SK-N-SH (cell line): Measurements from ENCODE around the gene RAB8B.
A peak's percentile ranks its signal among the peaks of the same experiment; 100 is the strongest.

Source experiments
- EP300 ChIP-seq, 2 experiments: IDR thresholded peaks; 2 replicates each; pipeline versions ENCODE4 v1.4.0 to v1.6.1; 2012; ENCODE audit warnings: borderline replicate concordance in 1 of 2, low read depth in 1 of 2, low read length in 1 of 2
- FOSL2 ChIP-seq: IDR thresholded peaks from 2 replicates; pipeline ENCODE4 v1.4.0; 2012; ENCODE audit warnings: low read depth, mild to moderate bottlenecking, moderate library complexity, borderline replicate concordance
- FOXJ3 ChIP-seq: sonication (generic); formaldehyde crosslinking; IDR thresholded peaks from 2 replicates; pipeline ENCODE4 v1.5.1; 2020; ENCODE audit warnings: mild to moderate bottlenecking, missing genetic modification reagents
- GATA2 ChIP-seq: sonication (generic); formaldehyde crosslinking; IDR thresholded peaks from 2 replicates; pipeline ENCODE4 v1.5.0; 2020; ENCODE audit warnings: mild to moderate bottlenecking, missing genetic modification reagents
- MEF2A ChIP-seq: IDR thresholded peaks from 2 replicates; pipeline ENCODE4 v1.4.0; 2012; ENCODE audit warnings: low read depth, borderline replicate concordance
- NFIC ChIP-seq: IDR thresholded peaks from 2 replicates; pipeline ENCODE4 v1.4.0; 2012; ENCODE audit warnings: borderline replicate concordance
- POLR2AphosphoS5 ChIP-seq: IDR thresholded peaks from 2 replicates; pipeline ENCODE4 v1.6.1; 2012; ENCODE audit warnings: low read depth, low read length
- RXRA ChIP-seq: IDR thresholded peaks from 2 replicates; pipeline ENCODE4 v1.4.0; 2012; ENCODE audit warnings: low read depth, mild to moderate bottlenecking, borderline replicate concordance
- TAF1 ChIP-seq: IDR thresholded peaks from 2 replicates; pipeline ENCODE4 v1.6.1; 2012; ENCODE audit warnings: low read depth, mild to moderate bottlenecking, low read length, moderate library complexity, borderline replicate concordance
- TF ChIP-seq, protein P1 (sequence below): fragments of 200-600 bp; sonication (generic); IDR thresholded peaks from 2 replicates; pipeline ENCODE4 v1.6.1; 2017; ENCODE audit warnings: antibody characterized with exemption, mild to moderate bottlenecking, moderate library complexity
- TF ChIP-seq, protein P2 (sequence below): IDR thresholded peaks from 2 replicates; pipeline ENCODE4 v1.6.1; 2012; ENCODE audit warnings: mild to moderate bottlenecking, low read depth, low read length, moderate library complexity

DNA sequence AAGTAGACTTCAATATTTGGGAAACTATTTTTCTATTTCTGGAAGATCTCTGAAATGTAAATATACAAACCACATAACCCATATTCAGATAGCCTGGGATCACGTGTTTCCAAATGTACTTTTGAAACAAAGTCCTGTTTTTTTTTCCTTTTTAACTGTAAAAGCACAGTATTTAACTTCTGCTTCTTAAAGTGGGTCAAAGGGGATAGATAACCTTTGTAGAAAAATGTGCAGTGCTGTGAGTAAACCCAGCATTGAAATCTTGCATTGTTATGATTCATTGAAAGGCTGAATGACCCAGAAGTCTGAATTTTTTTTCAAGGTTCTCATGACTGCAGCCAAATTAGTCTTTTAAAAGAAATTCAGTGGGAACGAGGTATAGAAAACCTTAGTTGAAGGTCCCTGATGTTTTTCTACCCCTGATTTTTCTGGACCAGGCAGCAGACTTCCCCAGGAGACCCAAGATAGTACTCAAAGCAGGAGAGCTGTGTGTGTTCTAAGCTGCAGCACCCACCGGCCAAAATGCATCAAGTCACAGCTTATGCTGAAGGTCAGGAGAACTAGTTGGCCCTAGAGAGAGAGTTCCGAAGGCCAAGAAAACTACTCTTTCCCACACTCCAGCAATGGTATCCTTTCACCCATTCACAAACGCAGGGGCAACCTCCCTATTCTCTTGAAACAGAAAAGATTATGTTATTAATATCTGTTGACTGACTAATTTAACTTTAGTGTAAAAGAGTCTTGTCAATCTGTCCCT lies 44.4 kb downstream of the RAB8B start:
- TF ChIP-seq RXRA (no peak), FOXJ3 (CRISPR knock-in tag) (no peak), GATA2 (no peak), FOSL2 (peak; percentile 34; the same call in 1 of the 2 replicates), POLR2AphosphoS5 (no peak), EP300 (IDR thresholded peaks at IDR 0.05; ENCODE audit: borderline replicate concordance in 1 of 2, low read depth in 1 of 2, low read length in 1 of 2) (0 out of 4 replicates have a peak, but pooled peaks of 1 of the 2 experiments have one; percentile 23), TAF1 (no peak), MEF2A (no peak), NFIC (no peak; the same call in 1 of the 2 replicates)
- TF ChIP-seq, protein P1, sequence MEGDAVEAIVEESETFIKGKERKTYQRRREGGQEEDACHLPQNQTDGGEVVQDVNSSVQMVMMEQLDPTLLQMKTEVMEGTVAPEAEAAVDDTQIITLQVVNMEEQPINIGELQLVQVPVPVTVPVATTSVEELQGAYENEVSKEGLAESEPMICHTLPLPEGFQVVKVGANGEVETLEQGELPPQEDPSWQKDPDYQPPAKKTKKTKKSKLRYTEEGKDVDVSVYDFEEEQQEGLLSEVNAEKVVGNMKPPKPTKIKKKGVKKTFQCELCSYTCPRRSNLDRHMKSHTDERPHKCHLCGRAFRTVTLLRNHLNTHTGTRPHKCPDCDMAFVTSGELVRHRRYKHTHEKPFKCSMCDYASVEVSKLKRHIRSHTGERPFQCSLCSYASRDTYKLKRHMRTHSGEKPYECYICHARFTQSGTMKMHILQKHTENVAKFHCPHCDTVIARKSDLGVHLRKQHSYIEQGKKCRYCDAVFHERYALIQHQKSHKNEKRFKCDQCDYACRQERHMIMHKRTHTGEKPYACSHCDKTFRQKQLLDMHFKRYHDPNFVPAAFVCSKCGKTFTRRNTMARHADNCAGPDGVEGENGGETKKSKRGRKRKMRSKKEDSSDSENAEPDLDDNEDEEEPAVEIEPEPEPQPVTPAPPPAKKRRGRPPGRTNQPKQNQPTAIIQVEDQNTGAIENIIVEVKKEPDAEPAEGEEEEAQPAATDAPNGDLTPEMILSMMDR, result no peak
- TF ChIP-seq, protein P2, sequence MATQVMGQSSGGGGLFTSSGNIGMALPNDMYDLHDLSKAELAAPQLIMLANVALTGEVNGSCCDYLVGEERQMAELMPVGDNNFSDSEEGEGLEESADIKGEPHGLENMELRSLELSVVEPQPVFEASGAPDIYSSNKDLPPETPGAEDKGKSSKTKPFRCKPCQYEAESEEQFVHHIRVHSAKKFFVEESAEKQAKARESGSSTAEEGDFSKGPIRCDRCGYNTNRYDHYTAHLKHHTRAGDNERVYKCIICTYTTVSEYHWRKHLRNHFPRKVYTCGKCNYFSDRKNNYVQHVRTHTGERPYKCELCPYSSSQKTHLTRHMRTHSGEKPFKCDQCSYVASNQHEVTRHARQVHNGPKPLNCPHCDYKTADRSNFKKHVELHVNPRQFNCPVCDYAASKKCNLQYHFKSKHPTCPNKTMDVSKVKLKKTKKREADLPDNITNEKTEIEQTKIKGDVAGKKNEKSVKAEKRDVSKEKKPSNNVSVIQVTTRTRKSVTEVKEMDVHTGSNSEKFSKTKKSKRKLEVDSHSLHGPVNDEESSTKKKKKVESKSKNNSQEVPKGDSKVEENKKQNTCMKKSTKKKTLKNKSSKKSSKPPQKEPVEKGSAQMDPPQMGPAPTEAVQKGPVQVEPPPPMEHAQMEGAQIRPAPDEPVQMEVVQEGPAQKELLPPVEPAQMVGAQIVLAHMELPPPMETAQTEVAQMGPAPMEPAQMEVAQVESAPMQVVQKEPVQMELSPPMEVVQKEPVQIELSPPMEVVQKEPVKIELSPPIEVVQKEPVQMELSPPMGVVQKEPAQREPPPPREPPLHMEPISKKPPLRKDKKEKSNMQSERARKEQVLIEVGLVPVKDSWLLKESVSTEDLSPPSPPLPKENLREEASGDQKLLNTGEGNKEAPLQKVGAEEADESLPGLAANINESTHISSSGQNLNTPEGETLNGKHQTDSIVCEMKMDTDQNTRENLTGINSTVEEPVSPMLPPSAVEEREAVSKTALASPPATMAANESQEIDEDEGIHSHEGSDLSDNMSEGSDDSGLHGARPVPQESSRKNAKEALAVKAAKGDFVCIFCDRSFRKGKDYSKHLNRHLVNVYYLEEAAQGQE, result no peak
